ENCODE measurements around the gene CCDC120. TPM values are rescaled to one million over a fixed set of nuclear protein-coding genes. Genes with fewer than 3 reads are reported as not detected.

Gene CCDC120
- total RNA-seq, 1 donor from 2014 or later: 22.5 TPM

DNA sequence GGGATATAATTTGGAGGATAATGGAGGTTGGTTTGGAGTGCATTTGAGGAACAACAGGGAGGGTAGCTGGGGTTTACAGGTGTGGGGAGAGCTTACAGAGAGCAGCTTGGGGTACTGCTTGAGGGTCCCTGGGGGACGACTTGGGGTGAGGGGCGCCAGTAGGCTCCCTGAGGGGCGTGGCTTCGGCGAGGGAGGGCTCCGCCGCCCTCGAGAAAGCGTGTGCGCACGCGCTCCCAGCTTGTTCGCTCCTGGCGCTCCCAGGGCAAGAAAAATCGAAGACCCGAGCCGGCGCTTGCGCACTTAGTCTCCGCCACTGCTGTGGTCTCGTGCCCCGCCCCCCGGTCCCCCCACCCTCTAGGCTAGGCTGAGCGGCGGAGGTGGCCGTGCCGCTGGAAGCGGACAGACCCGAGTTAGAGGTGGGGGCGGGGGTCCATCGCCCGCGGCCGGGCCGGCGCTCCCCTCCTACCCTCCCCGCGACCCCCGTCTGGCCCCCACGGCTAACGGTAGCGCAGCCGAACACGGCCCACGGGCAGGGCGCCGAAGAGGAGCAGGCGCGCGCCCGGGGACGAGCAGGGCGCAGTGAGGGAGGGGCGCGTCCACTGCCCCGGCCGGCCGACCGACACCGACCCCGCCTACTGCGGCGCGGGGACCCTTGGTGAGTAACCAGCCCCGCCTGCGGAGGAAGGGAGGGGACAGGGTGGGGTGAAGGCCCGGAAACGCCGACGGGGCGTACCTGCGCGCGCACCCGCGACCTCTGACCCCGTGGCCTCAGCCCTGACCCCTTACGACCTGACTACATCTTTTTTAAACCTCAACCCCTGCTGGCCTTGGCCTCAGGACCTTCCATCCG lies 5.4 kb upstream of the CCDC120 start:
- peaks cover 11% of the 10 kb centered on the region for H3K36me3 Mint-ChIP-seq (ENCODE audit: low read depth, unreplicated experiment)
- no peaks in the 10 kb centered on the region for H3K9me3 Mint-ChIP-seq (ENCODE audit: unreplicated experiment)
- H3K4me3 Mint-ChIP-seq (ENCODE audit: unreplicated experiment): peak overlapping the region; percentile 94
- H3K4me1 Mint-ChIP-seq (ENCODE audit: unreplicated experiment): peaks cover 25% of the 10 kb centered on the region
- DNase-seq (ENCODE audit: low spot score): peak; percentile 66
- peak overlapping the region; percentile 88 for H3K27ac Mint-ChIP-seq (ENCODE audit: unreplicated experiment)
- no peak for TF ChIP-seq CTCF (IDR thresholded peaks at IDR 0.05; ENCODE audit: unreplicated experiment)
- peaks cover 13% of the 10 kb centered on the region for H3K27me3 Mint-ChIP-seq (ENCODE audit: unreplicated experiment)

DNA sequence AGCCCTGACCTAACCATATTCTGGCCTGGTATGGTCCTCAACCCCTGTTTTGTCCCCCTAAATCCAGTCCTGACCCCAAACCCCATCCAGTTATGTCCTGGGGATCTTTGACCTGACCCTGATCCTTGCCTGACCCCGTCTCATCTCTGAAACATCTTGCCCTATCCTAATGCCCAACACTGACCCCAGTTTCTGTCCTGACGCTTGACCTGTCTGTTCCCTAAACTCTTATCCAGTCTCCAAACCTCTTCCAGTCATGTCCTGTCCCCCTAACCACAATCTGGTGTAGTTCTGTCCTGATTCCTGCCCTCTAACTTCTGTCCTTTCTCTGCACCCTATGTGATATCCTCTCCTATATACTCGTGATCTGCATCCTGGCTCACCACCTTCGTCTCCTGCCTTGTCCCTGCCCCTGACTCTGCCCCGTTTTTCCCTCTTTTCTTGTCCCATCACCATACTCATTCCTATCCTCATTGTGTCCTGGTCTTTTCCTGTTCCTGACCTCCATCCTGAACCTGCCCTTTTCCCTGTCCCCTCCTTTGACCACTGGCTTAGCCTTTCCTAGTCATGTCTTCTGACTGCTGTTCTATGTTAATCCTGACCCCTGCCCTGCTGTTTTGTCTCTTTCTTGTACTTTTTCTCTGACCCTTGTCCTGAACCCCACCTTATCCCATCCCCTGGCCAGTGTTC lies 4.6 kb upstream of the CCDC120 start:
- H3K9me3 Mint-ChIP-seq (ENCODE audit: unreplicated experiment): no peaks in the 10 kb centered on the region
- H3K27me3 Mint-ChIP-seq (ENCODE audit: unreplicated experiment): peaks cover 13% of the 10 kb centered on the region
- peak overlapping the region; percentile 94 for H3K4me3 Mint-ChIP-seq (ENCODE audit: unreplicated experiment)
- peaks cover 11% of the 10 kb centered on the region for H3K36me3 Mint-ChIP-seq (ENCODE audit: low read depth, unreplicated experiment)
- no peak for DNase-seq (ENCODE audit: low spot score)
- peak overlapping the region; percentile 88 for H3K27ac Mint-ChIP-seq (ENCODE audit: unreplicated experiment)
- TF ChIP-seq CTCF (IDR thresholded peaks at IDR 0.05; ENCODE audit: unreplicated experiment): no peak
- peaks cover 25% of the 10 kb centered on the region for H3K4me1 Mint-ChIP-seq (ENCODE audit: unreplicated experiment)

DNA sequence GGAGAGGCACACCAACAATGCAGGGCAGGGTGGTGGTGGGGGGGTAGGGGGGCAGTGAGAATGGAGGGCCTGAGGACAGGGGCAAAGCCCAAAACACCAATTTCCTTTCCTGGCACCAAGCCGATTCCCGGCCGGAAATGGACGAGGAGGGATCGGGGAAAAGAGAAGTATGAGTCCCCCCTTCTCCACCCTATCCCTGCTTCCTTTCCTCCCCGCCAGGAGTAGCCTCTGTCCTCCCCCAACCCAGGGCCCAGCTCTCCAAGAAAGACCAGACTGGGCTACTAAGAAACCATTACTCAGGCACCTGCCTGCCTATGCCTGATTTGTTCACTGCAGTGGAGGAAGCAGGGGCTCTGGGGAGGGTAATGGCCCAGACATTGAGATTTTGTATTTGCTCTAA lies 402 bp downstream of the CCDC120 start:
- H3K27ac Mint-ChIP-seq (ENCODE audit: unreplicated experiment): no peak overlapping the region
- no peak for TF ChIP-seq CTCF (IDR thresholded peaks at IDR 0.05; ENCODE audit: unreplicated experiment)
- H3K9me3 Mint-ChIP-seq (ENCODE audit: unreplicated experiment): no peaks in the 10 kb centered on the region
- H3K4me3 Mint-ChIP-seq (ENCODE audit: unreplicated experiment): peak overlapping the region; percentile 56
- peaks cover 14% of the 10 kb centered on the region for H3K4me1 Mint-ChIP-seq (ENCODE audit: unreplicated experiment)
- H3K27me3 Mint-ChIP-seq (ENCODE audit: unreplicated experiment): peaks cover 7% of the 10 kb centered on the region
- peaks cover 17% of the 10 kb centered on the region for H3K36me3 Mint-ChIP-seq (ENCODE audit: low read depth, unreplicated experiment)
- DNase-seq (ENCODE audit: low spot score): no peak

- peaks cover 10% of the 10 kb centered on the region for H3K4me1 Mint-ChIP-seq (ENCODE audit: unreplicated experiment)
- no peaks in the 10 kb centered on the region for H3K9me3 Mint-ChIP-seq (ENCODE audit: unreplicated experiment)
- no peak for TF ChIP-seq CTCF (IDR thresholded peaks at IDR 0.05; ENCODE audit: unreplicated experiment)
- no peak for DNase-seq (ENCODE audit: low spot score)
- H3K36me3 Mint-ChIP-seq (ENCODE audit: low read depth, unreplicated experiment): peaks cover 13% of the 10 kb centered on the region
- no peak overlapping the region for H3K4me3 Mint-ChIP-seq (ENCODE audit: unreplicated experiment)
- H3K27me3 Mint-ChIP-seq (ENCODE audit: unreplicated experiment): peaks cover 6% of the 10 kb centered on the region
- no peak overlapping the region for H3K27ac Mint-ChIP-seq (ENCODE audit: unreplicated experiment)
Observed at GRCh38 chrX:49059681-49060085, 884 bp downstream of the CCDC120 start.

GRCh38 chrX:49060914-49061313 lies 2.1 kb downstream of the CCDC120 start:
- peaks cover 2% of the 10 kb centered on the region for H3K4me1 Mint-ChIP-seq (ENCODE audit: unreplicated experiment)
- DNase-seq (ENCODE audit: low spot score): no peak
- peaks cover 11% of the 10 kb centered on the region for H3K36me3 Mint-ChIP-seq (ENCODE audit: low read depth, unreplicated experiment)
- no peak overlapping the region for H3K4me3 Mint-ChIP-seq (ENCODE audit: unreplicated experiment)
- peaks cover 4% of the 10 kb centered on the region for H3K27me3 Mint-ChIP-seq (ENCODE audit: unreplicated experiment)
- H3K9me3 Mint-ChIP-seq (ENCODE audit: unreplicated experiment): no peaks in the 10 kb centered on the region
- no peak overlapping the region for H3K27ac Mint-ChIP-seq (ENCODE audit: unreplicated experiment)
- TF ChIP-seq CTCF (IDR thresholded peaks at IDR 0.05; ENCODE audit: unreplicated experiment): no peak

Data from endothelial cell (in vitro differentiated cells).